Activated T-helper 1 cell treated with anti-CD3 and anti-CD28 coated beads, Interleukin-12 subunit alpha, Interleukin-12 subunit beta, Interleukin-2, Interleukin-4 antibody, amounts not matched to agents 30 ng/mL and 10 ng/mL and 1 ng/mL, durations not matched to agents 14 hours and 24 hours and 36 hours (primary cell): ENCODE measurements around the gene NAV3. TPM values are rescaled to one million over a fixed set of nuclear protein-coding genes. Genes with fewer than 3 reads are reported as not detected.

Experiments used
- DNase-seq: peaks from one replicate; pipeline ENCODE4 v3.0.0; 2021; ENCODE audit warnings: low spot score
- H3K27ac Mint-ChIP-seq: one replicate; pipeline ENCODE4 v1.8.0; 2021; ENCODE audit warnings: mild to moderate bottlenecking, mixed read lengths
- H3K27me3 Mint-ChIP-seq: one replicate; pipeline ENCODE4 v1.8.0; 2022; ENCODE audit warnings: mild to moderate bottlenecking, moderate library complexity, mixed read lengths; ENCODE audit not compliant: insufficient read depth
- H3K36me3 Mint-ChIP-seq: one replicate; pipeline ENCODE4 v1.8.0; 2021; ENCODE audit warnings: low read depth, mixed read lengths
- H3K4me1 Mint-ChIP-seq: one replicate; pipeline ENCODE4 v1.8.0; 2021; ENCODE audit warnings: low read depth, mixed read lengths
- H3K4me3 Mint-ChIP-seq: one replicate; pipeline ENCODE4 v1.8.0; 2021; ENCODE audit warnings: mild to moderate bottlenecking, moderate library complexity, mixed read lengths
- H3K9me3 Mint-ChIP-seq: one replicate; pipeline ENCODE4 v1.8.0; 2021; ENCODE audit warnings: mixed read lengths
- intact Hi-C: fragments of 100-400 bp; cut with micrococcal nuclease; formaldehyde crosslinking; loops from one replicate; pipeline ENCODE4 v1.15.1; 2024
- total RNA-seq: library from RNA; stranded (reverse); gene quantifications from 2 replicates; pipeline ENCODE4 v1.2.3, GENCODE V29; 2022

The NAV3 gene
- total RNA-seq, 1 donor from 2014 or later = not detected

GRCh38 chr12:77979597-77980250 lies 149.0 kb downstream of the NAV3 start:
- H3K9me3 Mint-ChIP-seq = no peaks in the 10 kb centered on the region
- no peaks in the 10 kb centered on the region for H3K4me1 Mint-ChIP-seq
- no peak overlapping the region for H3K27ac Mint-ChIP-seq

GRCh38 chr12:77980782-77981181 lies 150.1 kb downstream of the NAV3 start:
- no peaks in the 10 kb centered on the region for H3K36me3 Mint-ChIP-seq
- H3K4me1 Mint-ChIP-seq = no peaks in the 10 kb centered on the region
- intact Hi-C loops = no loop called here
- H3K27ac Mint-ChIP-seq = no peak overlapping the region
- no peak for DNase-seq
- no peaks in the 10 kb centered on the region for H3K27me3 Mint-ChIP-seq
- no peak overlapping the region for H3K4me3 Mint-ChIP-seq
- H3K9me3 Mint-ChIP-seq = no peaks in the 10 kb centered on the region

More at GRCh38 chr12:77979597-77980250, 149.0 kb downstream of the NAV3 start:
- intact Hi-C loops = no loop called here
- Mint-ChIP-seq H3K27me3 (no peaks in the 10 kb centered on the region), H3K36me3 (no peaks in the 10 kb centered on the region), H3K4me3 (no peak overlapping the region)
- DNase-seq = no peak

GRCh38 chr12:77983859-77984258 lies 153.2 kb downstream of the NAV3 start:
- DNase-seq = no peak
- intact Hi-C loops = no loop called here
- no peak overlapping the region for H3K27ac Mint-ChIP-seq
- H3K4me1 Mint-ChIP-seq = no peaks in the 10 kb centered on the region
- H3K27me3 Mint-ChIP-seq = no peaks in the 10 kb centered on the region
- no peaks in the 10 kb centered on the region for H3K9me3 Mint-ChIP-seq
- no peaks in the 10 kb centered on the region for H3K36me3 Mint-ChIP-seq
- no peak overlapping the region for H3K4me3 Mint-ChIP-seq

- Mint-ChIP-seq H3K9me3 (no peaks in the 10 kb centered on the region), H3K4me3 (no peak overlapping the region), H3K36me3 (no peaks in the 10 kb centered on the region), H3K4me1 (no peaks in the 10 kb centered on the region), H3K27ac (no peak overlapping the region), H3K27me3 (no peaks in the 10 kb centered on the region)
- no peak for DNase-seq
- intact Hi-C loops = no loop called here
Measured at GRCh38 chr12:77992760-77993159, 162.1 kb downstream of the NAV3 start.

- Mint-ChIP-seq H3K27me3 (no peaks in the 10 kb centered on the region), H3K9me3 (no peaks in the 10 kb centered on the region), H3K4me1 (no peaks in the 10 kb centered on the region), H3K36me3 (no peaks in the 10 kb centered on the region), H3K4me3 (no peak overlapping the region), H3K27ac (no peak overlapping the region)
- DNase-seq = no peak
- intact Hi-C loops = no loop called here
Measured at GRCh38 chr12:77993658-77994057, 163.0 kb downstream of the NAV3 start.

GRCh38 chr12:77995436-77996167 lies 164.9 kb downstream of the NAV3 start:
- Mint-ChIP-seq H3K36me3 (no peaks in the 10 kb centered on the region), H3K4me1 (no peaks in the 10 kb centered on the region), H3K27me3 (no peaks in the 10 kb centered on the region), H3K4me3 (no peak overlapping the region), H3K9me3 (no peaks in the 10 kb centered on the region), H3K27ac (no peak overlapping the region)
- DNase-seq = no peak
- intact Hi-C loops = no loop called here

- Mint-ChIP-seq H3K4me3 (no peak overlapping the region), H3K36me3 (no peaks in the 10 kb centered on the region)
- intact Hi-C loops = no loop called here
Measured at GRCh38 chr12:77996670-77997069, 166.0 kb downstream of the NAV3 start.

GRCh38 chr12:77998236-77998786 lies 167.6 kb downstream of the NAV3 start:
- Mint-ChIP-seq H3K4me3 (no peak overlapping the region), H3K27ac (no peak overlapping the region), H3K4me1 (no peaks in the 10 kb centered on the region), H3K36me3 (no peaks in the 10 kb centered on the region), H3K9me3 (no peaks in the 10 kb centered on the region), H3K27me3 (no peaks in the 10 kb centered on the region)
- no peak for DNase-seq
- intact Hi-C loops = no loop called here

More at GRCh38 chr12:77996670-77997069, 166.0 kb downstream of the NAV3 start:
- no peak overlapping the region for H3K27ac Mint-ChIP-seq
- H3K27me3 Mint-ChIP-seq = no peaks in the 10 kb centered on the region
- H3K9me3 Mint-ChIP-seq = no peaks in the 10 kb centered on the region
- H3K4me1 Mint-ChIP-seq = no peaks in the 10 kb centered on the region
- DNase-seq = no peak

GRCh38 chr12:77999074-77999715 lies 168.5 kb downstream of the NAV3 start:
- no peaks in the 10 kb centered on the region for H3K27me3 Mint-ChIP-seq
- no peak overlapping the region for H3K27ac Mint-ChIP-seq
- DNase-seq = no peak
- H3K36me3 Mint-ChIP-seq = no peaks in the 10 kb centered on the region
- H3K4me1 Mint-ChIP-seq = no peaks in the 10 kb centered on the region
- intact Hi-C loops = no loop called here
- no peaks in the 10 kb centered on the region for H3K9me3 Mint-ChIP-seq
- no peak overlapping the region for H3K4me3 Mint-ChIP-seq

- Mint-ChIP-seq H3K27me3 (no peaks in the 10 kb centered on the region), H3K4me1 (no peaks in the 10 kb centered on the region), H3K9me3 (no peaks in the 10 kb centered on the region), H3K27ac (no peak overlapping the region), H3K4me3 (no peak overlapping the region), H3K36me3 (no peaks in the 10 kb centered on the region)
- intact Hi-C loops = no loop called here
- DNase-seq = no peak
Measured at GRCh38 chr12:78002878-78003277, 172.2 kb downstream of the NAV3 start.

GRCh38 chr12:78004249-78005093 lies 173.8 kb downstream of the NAV3 start:
- no peaks in the 10 kb centered on the region for H3K36me3 Mint-ChIP-seq
- intact Hi-C loops = no loop called here
- H3K9me3 Mint-ChIP-seq = no peaks in the 10 kb centered on the region
- no peak for DNase-seq
- no peaks in the 10 kb centered on the region for H3K27me3 Mint-ChIP-seq
- H3K4me1 Mint-ChIP-seq = no peaks in the 10 kb centered on the region
- H3K4me3 Mint-ChIP-seq = no peak overlapping the region
- no peak overlapping the region for H3K27ac Mint-ChIP-seq

GRCh38 chr12:78005094-78005492 lies 174.4 kb downstream of the NAV3 start:
- Mint-ChIP-seq H3K27ac (no peak overlapping the region), H3K27me3 (no peaks in the 10 kb centered on the region), H3K36me3 (no peaks in the 10 kb centered on the region), H3K9me3 (no peaks in the 10 kb centered on the region), H3K4me3 (no peak overlapping the region), H3K4me1 (no peaks in the 10 kb centered on the region)
- DNase-seq = no peak
- intact Hi-C loops = no loop called here
